Brain microvascular endothelial cell (primary cell): ENCODE results near the gene CHKB.
A peak's percentile ranks its signal among the peaks of the same experiment; 100 is the strongest.

Source experiments
- DNase-seq: peaks from one replicate; pipeline ENCODE4 v3.0.0-alpha.2; 2020
- H3K27ac ChIP-seq: fragments of 250-450 bp; sonication (Bioruptor Pico); 2 replicates; pipeline ENCODE4 v1.5.1; 2020; ENCODE audit warnings: mild to moderate bottlenecking, moderate library complexity
- H3K27me3 ChIP-seq: fragments of 250-450 bp; sonication (Bioruptor Pico); replicated peaks from 2 replicates; pipeline ENCODE4 v1.5.1; 2020; ENCODE audit warnings: mild to moderate bottlenecking
- H3K36me3 ChIP-seq: fragments of 250-450 bp; sonication (Bioruptor Pico); replicated peaks from 2 replicates; pipeline ENCODE4 v1.5.1; 2020; ENCODE audit warnings: mild to moderate bottlenecking
- H3K4me3 ChIP-seq: 2 replicates; pipeline ENCODE4 v1.5.1; 2011; ENCODE audit warnings: low read depth, mild to moderate bottlenecking, control low read depth, low read length, moderate library complexity
- in situ Hi-C: cut with HindIII; loops from 2 replicates; pipeline ENCODE4 v1.10.0; 2017; ENCODE audit warnings: low sequenced_read_pairs, low pct_ligation_motif_present
- TF ChIP-seq, protein P1 (sequence below): IDR thresholded peaks from 2 replicates; pipeline ENCODE4 v1.5.1; 2011; ENCODE audit warnings: low read depth, mild to moderate bottlenecking, moderate library complexity, low read length, control low read depth, inconsistent platforms; ENCODE audit errors: missing control alignments

CHKB gene

DNA sequence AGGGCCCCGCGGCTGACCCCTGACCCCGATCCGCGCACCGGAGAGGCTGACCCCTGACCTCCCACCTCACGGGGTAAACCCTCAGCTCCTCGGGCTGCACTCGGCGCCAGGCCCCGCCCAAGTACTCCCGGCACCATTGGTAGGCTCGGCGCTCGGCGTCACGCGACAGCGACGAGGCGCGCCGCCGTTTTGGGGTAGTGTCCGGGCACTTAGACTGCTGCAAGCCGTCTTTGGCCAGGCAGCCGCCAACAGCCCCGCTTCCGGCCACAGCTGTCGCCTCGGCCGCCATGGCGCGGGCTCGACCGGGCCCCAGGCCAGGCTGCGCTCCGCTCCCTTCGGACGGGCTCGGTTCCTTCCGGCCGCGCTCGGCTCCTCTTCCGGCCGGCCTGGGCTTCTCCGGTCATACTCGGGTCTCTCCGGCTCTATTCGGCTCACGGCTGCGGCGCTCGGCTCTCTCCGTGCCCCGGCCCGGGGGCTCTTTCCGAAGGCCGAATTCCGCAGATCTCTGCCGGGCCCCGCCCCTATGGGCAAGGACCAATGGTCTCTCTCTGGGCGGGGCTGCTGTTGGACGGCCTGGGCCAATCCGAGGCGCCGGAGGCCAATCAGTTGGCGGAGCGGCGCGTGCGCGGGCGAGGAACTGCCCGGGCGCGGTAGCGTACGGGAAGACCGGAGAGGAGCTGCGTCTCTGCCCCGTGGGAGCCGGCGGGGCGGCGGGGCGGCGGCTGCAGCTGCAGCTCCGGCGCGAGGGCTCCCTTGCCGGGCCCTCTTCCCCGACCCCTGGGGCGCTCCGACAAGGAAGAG is at the start of gene CHKB:
CHKB (minus strand) TSS at position 357 of the 801 bp plus-strand sequence; CDS start at position 289, 68 bp downstream.
- no peaks in the 10 kb centered on the region for H3K36me3 ChIP-seq
- TF ChIP-seq, protein P1, sequence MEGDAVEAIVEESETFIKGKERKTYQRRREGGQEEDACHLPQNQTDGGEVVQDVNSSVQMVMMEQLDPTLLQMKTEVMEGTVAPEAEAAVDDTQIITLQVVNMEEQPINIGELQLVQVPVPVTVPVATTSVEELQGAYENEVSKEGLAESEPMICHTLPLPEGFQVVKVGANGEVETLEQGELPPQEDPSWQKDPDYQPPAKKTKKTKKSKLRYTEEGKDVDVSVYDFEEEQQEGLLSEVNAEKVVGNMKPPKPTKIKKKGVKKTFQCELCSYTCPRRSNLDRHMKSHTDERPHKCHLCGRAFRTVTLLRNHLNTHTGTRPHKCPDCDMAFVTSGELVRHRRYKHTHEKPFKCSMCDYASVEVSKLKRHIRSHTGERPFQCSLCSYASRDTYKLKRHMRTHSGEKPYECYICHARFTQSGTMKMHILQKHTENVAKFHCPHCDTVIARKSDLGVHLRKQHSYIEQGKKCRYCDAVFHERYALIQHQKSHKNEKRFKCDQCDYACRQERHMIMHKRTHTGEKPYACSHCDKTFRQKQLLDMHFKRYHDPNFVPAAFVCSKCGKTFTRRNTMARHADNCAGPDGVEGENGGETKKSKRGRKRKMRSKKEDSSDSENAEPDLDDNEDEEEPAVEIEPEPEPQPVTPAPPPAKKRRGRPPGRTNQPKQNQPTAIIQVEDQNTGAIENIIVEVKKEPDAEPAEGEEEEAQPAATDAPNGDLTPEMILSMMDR, result no peak

DNA sequence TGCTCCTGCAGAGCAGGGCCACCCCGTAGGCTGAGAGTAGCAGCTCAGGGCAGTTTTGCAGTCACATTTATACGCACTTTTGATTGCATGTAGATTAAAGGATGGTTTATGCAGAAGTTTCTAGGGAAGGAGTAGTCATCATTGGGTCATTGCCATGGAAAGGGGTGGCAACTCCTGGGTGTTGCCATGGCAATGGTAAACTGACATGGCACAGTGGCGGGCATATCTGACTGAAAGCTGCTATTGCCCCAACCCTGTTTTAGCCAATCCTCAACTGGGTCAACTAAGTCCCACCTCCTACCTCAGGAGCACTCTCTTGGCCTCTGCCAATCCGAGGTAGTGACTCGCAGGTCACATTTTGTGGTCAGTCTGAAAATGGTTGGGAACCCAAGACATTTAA is 47.7 kb upstream of the CHKB start:
- H3K4me3 ChIP-seq, result no peak overlapping the region
- in situ Hi-C loops, result no loop called here

More for the DNA sequence above, at the start of gene CHKB:
- peak within 1 kb of the TSS; percentile 78 for H3K4me3 ChIP-seq
- in situ Hi-C loops, result no loop called here
- no peaks in the 10 kb centered on the region for H3K27me3 ChIP-seq
- peak within 1 kb of the TSS; percentile 89 for H3K27ac ChIP-seq
- peak; percentile 95 for DNase-seq

DNA sequence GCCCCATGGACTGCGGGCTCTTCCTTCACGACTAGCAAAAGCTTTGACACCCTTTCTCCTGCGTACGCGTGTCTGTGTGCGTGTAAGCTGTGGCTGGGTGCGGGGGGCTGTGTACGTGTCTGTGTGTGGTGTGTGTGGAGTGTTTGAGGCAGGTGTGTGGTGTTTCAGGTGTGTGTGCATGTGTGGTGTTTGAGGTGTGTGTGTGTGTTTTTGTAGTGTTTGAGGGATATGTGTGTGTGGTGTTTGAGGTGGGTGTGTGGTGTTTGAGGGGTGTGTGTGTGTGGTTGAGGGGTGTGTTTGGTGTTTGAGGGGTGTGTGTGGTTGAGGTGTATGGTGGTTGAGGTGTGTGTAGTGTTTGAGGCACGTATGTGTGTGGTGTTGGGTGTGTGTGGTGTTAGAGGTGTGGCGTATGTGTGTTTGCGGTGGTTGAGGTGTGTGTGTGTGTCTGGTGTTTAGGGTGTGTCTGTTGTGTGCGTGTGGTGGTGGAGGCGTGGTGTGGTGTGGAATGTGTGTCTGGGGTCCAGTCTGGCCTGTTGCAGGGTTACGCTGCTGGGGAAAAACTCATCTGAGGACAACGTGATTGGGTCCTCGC is 46.0 kb upstream of the CHKB start:
- no peaks in the 10 kb centered on the region for H3K27me3 ChIP-seq
- DNase-seq, result no peak
- H3K36me3 ChIP-seq, result no peaks in the 10 kb centered on the region
- TF ChIP-seq, protein P1, result no peak
- H3K4me3 ChIP-seq, result peak overlapping the region; percentile 77
- no peak overlapping the region for H3K27ac ChIP-seq
- in situ Hi-C loops, result no loop called here

More for the DNA sequence above, 47.7 kb upstream of the CHKB start:
- TF ChIP-seq, protein P1, result no peak
- Histone ChIP-seq H3K27ac (no peak overlapping the region), H3K27me3 (no peaks in the 10 kb centered on the region), H3K36me3 (no peaks in the 10 kb centered on the region)
- DNase-seq, result no peak

GRCh38 chr22:50627642-50628542 is 45.2 kb upstream of the CHKB start, which contains the start of gene ARSA:
Gene ARSA, minus strand, starts transcription at chr22:50628152. Its CDS starts 373 bp downstream, at chr22:50627779.
- Histone ChIP-seq H3K36me3 (no peaks in the 10 kb centered on the region), H3K4me3 (peak within 1 kb of the TSS; percentile 77), H3K27me3 (no peaks in the 10 kb centered on the region), H3K27ac (no peak within 1 kb of the TSS)
- TF ChIP-seq, protein P1, result peak; percentile 48
- in situ Hi-C loops, result no loop called here
- peak; percentile 57 for DNase-seq

GRCh38 chr22:50626850-50627641 is 44.4 kb upstream of the CHKB start:
- in situ Hi-C loops, result no loop called here
- Histone ChIP-seq H3K27ac (no peak overlapping the region), H3K36me3 (no peaks in the 10 kb centered on the region), H3K4me3 (peak overlapping the region; percentile 77), H3K27me3 (no peaks in the 10 kb centered on the region)
- no peak for DNase-seq
- TF ChIP-seq, protein P1, result no peak
